HG02884 (cell line): ENCODE results near the gene BRK1.
A peak's percentile ranks its signal among the peaks of the same experiment; 100 is the strongest.
"Not testable (repeated sequence)": the region's sequence is repeated elsewhere in the genome, so short reads cannot be mapped to it uniquely, and the experiment has no call there.

Source experiments
- ATAC-seq: cut with Tn5 transposase; IDR thresholded peaks from one replicate; pipeline ENCODE4 v1.9.1; 2021; ENCODE audit warnings: mild to moderate bottlenecking, moderate library complexity; ENCODE audit not compliant: unreplicated experiment

Gene BRK1

GRCh38 chr3:10142707-10143560 lies 27.5 kb downstream of the BRK1 start:
- ATAC-seq, result no peak

DNA sequence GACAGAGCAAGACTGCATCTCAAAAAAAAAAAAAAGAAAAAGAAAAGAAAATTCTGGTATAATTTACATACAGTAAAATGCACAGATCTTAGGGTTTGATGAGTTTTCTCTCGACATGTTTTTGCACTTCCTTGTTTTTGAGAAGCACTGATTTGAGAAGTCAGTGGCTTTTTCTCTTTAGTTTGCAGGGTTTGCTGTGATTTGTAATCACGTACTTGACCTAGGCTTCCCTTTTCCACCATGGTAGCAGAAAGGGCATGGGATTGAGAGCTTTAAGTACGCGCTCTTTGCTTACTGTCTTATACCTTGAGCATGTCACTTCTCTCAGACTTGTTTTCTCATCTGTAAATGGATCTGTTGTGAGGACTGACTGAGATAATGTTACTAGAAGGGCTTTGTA lies 30.2 kb downstream of the BRK1 start:
- no peak for ATAC-seq

GRCh38 chr3:10149226-10149625 lies 33.8 kb downstream of the BRK1 start:
- ATAC-seq, result no peak

- no peak for ATAC-seq
Measured at GRCh38 chr3:10150987-10151386, 35.5 kb downstream of the BRK1 start.

GRCh38 chr3:10154335-10155122 lies 39.1 kb downstream of the BRK1 start:
- ATAC-seq, result no peak

GRCh38 chr3:10155123-10155472 lies 39.6 kb downstream of the BRK1 start:
- no peak for ATAC-seq

DNA sequence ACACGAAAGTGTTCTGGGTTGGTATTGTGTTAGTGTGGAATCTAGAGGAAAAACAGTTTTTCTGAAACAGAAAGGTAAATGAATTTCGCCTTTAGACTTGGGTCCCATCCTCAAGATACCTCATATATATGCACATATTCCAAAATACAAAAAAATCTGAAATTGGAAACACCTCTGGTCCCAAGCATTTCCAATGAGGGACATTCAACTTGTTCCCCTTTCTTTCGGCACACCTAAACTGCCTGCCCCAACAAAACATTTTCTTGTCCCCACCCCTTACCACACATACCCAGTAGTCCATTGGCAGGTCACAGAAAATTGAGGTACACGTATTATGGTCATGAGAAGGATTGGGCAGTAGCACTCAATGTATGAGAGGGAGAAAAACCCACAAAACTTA lies 40.2 kb downstream of the BRK1 start:
- ATAC-seq, result no peak

- ATAC-seq, result no peak
Measured at GRCh38 chr3:10157031-10157430, 41.6 kb downstream of the BRK1 start.

DNA sequence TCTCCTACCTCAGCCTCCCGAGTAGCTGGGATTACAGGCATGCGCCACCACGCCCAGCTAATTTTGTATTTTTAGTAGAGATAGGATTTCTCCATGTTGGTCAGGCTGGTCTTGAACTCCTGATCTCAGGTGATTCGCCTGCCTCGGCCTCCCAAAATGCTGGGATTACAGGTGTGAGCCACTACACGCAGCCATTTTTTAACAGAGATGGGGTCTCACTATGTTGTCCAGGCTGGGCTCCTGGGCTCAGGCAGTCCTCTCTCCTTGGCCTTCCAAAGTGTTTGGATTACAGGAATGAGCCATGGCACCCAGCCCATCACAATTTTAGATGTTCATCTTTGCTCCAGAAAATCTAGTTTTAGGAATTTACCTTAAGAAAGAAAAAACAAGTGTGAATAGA lies 43.1 kb downstream of the BRK1 start:
- ATAC-seq, result not testable (repeated sequence)

GRCh38 chr3:10160346-10160745 lies 44.9 kb downstream of the BRK1 start:
- ATAC-seq, result no peak

GRCh38 chr3:10160925-10161324 lies 45.5 kb downstream of the BRK1 start:
- no peak for ATAC-seq

- ATAC-seq, result no peak
Measured at GRCh38 chr3:10162185-10162584, 46.7 kb downstream of the BRK1 start.

GRCh38 chr3:10164201-10164545 lies 48.7 kb downstream of the BRK1 start:
- not testable (repeated sequence) for ATAC-seq

- peak; percentile 54 for ATAC-seq
Measured at GRCh38 chr3:10164546-10165393, 49.3 kb downstream of the BRK1 start, which contains the start of gene IRAK2. Gene IRAK2, plus strand, starts transcription at chr3:10164919. Its CDS starts 36 bp downstream, at chr3:10164955.

- no peak for ATAC-seq
Measured at GRCh38 chr3:10166213-10166604, 50.7 kb downstream of the BRK1 start.

DNA sequence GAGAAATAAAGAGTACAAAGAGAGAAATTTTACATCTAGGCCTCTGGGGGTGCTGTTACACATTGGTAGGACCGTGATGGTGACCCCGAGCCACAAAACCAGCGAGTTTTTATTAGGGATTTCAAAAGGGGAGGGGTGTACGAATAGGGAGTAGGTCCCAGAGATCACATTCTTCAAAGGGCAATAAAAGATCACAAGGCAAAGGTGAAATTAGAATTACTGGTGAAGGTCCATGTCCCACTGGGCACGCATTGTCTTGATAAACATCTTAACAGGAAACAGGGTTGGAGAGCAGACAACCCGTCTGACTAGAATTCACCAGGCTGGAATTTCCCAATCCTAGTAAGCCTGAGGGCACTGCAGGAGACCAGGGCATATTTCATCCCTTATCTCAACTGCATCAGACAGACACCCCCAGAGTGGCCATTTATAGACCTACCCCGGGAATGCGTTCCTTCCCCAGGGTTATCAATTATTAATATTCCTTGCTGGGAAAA lies 53.6 kb downstream of the BRK1 start:
- no peak for ATAC-seq

- ATAC-seq, result no peak
Measured at GRCh38 chr3:10170915-10171478, 55.5 kb downstream of the BRK1 start.

- no peak for ATAC-seq
Measured at GRCh38 chr3:10173095-10173925, 57.8 kb downstream of the BRK1 start.

- ATAC-seq, result no peak
Measured at GRCh38 chr3:10173926-10174435, 58.5 kb downstream of the BRK1 start.

GRCh38 chr3:10175334-10175733 lies 59.9 kb downstream of the BRK1 start:
- ATAC-seq, result not testable (repeated sequence)
